Left renal pelvis (tissue), 4 donors: ENCODE data around the gene XRCC4. TPM values are rescaled to one million over a fixed set of nuclear protein-coding genes. Genes with fewer than 3 reads are reported as not detected.

Experiments used
- polyA plus RNA-seq, 4 donors: library from polyadenylated mRNA; unstranded; fragments of 120-200 nt; gene quantifications; one replicate each; pipeline ENCODE4 v1.2.1, GENCODE V29; 2013; ENCODE audit not compliant: insufficient read length in 4 of 4

Gene XRCC4
- polyA plus RNA-seq, 4 donors = 7.0 to 15.1 (median 12.3) TPM

Other genes starting within 250 kb of the XRCC4 start
- gene TMEM167A, start 153 bp upstream of the XRCC4 start, polyA plus RNA-seq = 100 to 1,000 TPM in 2 of 4 donors, 10 to 100 TPM in 2; 96.7 to 144 (median 107) TPM